ENCODE data around the gene RPL41. TPM values are rescaled to one million over a fixed set of nuclear protein-coding genes. Genes with fewer than 3 reads are reported as not detected.

RPL41 gene
- total RNA-seq, 2 experiments from 2014 or later = 5,444 to 5,630 TPM

DNA sequence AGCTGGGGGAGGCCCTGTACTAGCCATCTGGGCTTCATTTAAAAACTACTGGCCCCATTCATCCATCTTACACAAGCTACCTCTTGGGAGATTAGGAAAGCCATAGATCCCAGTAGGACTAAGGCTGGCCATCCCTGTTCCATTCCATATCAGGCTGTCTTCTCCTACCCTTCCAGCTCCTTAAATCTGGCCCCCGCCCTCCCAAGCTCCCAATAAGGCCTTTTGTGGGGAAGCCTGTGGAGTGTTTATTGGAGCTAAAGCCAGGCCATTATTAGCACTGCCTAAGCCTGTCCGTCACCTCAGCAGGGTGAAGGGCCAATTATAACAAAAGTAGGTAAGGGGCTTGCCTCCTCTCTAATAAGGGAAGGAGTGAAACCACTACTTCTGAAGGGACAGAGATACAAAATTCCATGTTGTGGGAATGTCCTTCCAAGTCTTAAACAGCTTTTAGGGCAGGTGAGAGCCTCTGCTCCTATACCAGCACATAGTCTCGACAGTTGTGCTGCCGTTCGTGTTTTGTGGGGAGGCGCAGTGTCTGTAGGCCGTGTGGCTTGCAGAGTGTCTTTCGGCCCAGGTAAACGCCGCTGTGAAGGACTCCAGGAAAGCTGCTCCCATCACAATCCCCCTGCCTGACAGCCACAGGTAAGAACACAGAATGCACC lies 45.4 kb downstream of the RPL41 start:
- DNase-seq = no peak
- H3K4me3 Mint-ChIP-seq = peak overlapping the region; percentile 95
- H3K27ac Mint-ChIP-seq = peak overlapping the region; percentile 95
- peaks cover 52% of the 10 kb centered on the region for H3K36me3 Mint-ChIP-seq
- no peaks in the 10 kb centered on the region for H3K9me3 Mint-ChIP-seq
- H3K27me3 Mint-ChIP-seq = no peaks in the 10 kb centered on the region
- peaks cover 37% of the 10 kb centered on the region for H3K4me1 Mint-ChIP-seq

DNA sequence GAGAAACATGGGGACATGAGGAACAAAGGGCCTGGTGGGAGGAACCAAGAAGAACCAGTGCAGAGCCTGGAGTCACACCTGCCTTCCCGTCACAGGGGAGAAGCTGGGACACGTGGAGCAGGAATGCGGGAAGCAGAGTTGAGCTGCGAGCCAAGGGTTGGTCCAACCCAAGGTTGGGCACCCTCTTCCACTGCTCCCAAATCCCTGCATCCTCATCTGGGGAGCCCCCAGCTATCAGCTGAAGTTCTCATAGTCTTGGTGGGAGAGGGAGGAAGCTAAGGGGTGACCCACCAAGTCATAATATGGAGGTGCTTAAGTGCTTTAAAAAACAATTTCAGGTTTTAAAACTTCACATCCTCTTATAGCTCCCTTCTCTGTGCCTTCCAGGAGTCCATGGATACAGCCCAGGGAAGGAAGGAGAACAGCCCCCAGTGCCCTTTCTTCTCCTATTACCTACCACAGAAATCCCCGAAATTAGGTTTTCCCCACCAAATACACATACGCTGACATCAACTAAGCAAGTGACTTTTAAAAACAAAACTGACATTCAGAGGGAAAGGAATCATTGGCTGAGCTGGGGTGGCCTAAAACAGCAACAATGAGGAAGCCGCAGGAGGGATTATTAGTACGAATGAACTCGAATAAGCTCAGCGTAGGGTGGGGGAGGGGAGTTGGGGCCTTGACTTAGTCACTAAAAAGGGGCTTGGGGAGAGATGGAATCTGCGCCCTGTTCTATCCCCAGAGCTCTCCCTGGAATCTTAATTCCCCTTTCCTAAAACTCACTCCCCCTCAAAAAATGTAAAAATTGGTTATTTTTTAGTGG lies 46.2 kb downstream of the RPL41 start:
- Mint-ChIP-seq H3K36me3 (peaks cover 48% of the 10 kb centered on the region), H3K27ac (peak overlapping the region; percentile 52), H3K27me3 (no peaks in the 10 kb centered on the region), H3K9me3 (no peaks in the 10 kb centered on the region), H3K4me3 (no peak overlapping the region), H3K4me1 (peaks cover 31% of the 10 kb centered on the region)
- DNase-seq = no peak

DNA sequence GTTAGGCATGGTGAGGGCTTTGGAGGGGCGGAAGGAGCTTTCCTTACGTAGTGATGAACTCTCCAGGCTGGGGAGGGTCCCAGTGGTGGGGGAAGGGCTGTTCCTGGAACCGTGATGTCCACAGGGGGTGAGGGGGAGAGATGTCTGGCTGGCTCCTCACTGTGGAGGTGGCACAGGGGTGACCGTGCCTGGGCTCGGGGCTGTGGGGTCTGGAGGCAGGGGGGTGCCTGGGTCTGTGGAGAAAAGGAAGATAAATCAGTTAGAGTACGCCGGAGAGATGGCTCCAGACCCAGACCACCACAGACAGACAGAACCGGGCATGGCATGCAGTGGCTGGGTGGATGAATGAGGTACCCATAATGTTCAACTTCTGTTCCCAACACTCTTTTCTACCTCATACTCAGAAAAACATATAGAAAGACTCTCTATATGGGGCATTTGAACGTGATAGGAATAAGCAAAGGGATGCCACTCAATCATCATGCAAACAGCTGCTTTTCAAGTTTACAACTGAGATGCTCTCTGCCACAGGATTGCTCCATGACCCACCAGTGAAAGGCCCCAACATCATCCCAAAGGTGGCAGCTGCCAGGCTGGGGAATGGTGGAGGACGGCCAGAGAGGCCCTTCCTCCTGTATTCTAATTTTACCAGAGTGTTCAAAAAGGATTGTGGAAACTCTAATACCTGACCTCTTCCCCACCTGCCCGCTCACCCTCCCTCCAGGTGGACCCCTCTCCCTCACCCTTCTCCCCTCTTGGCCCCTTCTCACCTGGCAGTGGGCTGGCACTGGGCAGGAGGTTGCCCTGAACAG lies 47.3 kb downstream of the RPL41 start:
- Mint-ChIP-seq H3K9me3 (no peaks in the 10 kb centered on the region), H3K4me1 (peaks cover 30% of the 10 kb centered on the region), H3K36me3 (peaks cover 41% of the 10 kb centered on the region), H3K4me3 (peak overlapping the region; percentile 22), H3K27ac (peak overlapping the region; percentile 82), H3K27me3 (no peaks in the 10 kb centered on the region)
- no peak for DNase-seq

GRCh38 chr12:56164345-56164729 lies 47.9 kb downstream of the RPL41 start:
- H3K27ac Mint-ChIP-seq = peak overlapping the region; percentile 38
- no peaks in the 10 kb centered on the region for H3K27me3 Mint-ChIP-seq
- peaks cover 26% of the 10 kb centered on the region for H3K4me1 Mint-ChIP-seq
- peaks cover 38% of the 10 kb centered on the region for H3K36me3 Mint-ChIP-seq
- no peaks in the 10 kb centered on the region for H3K9me3 Mint-ChIP-seq
- H3K4me3 Mint-ChIP-seq = no peak overlapping the region
- DNase-seq = no peak

DNA sequence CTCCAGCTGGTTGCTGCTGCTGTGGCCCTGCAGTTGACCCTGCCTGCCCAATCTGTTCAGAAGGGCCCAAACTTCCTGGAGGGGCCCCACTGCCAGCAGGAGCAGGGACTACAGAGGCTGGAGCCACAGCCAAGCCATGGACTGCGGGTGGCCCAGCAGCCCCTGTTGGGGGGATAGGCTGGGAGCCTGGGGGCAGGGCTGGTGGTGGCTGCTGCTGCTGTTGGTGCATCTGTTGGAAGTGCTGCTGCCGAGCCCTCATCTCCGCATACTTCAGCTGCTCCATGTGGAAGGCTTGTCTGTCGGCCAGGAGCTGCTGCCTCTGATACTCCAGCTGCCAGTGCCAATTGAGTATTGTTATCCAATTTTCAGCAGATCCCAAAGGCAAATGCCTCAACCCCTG lies 48.9 kb downstream of the RPL41 start:
- no peak for DNase-seq
- Mint-ChIP-seq H3K4me3 (no peak overlapping the region), H3K4me1 (peaks cover 17% of the 10 kb centered on the region), H3K27me3 (no peaks in the 10 kb centered on the region), H3K36me3 (peaks cover 34% of the 10 kb centered on the region), H3K9me3 (no peaks in the 10 kb centered on the region), H3K27ac (no peak overlapping the region)

Other genes starting within 250 kb of the RPL41 start
- 10 to 100 TPM; 33.3 to 34.9 TPM for gene PYM1, start 188.7 kb upstream of the RPL41 start, total RNA-seq
- 100 to 1,000 TPM; 236 TPM for gene DGKA, start 185.5 kb upstream of the RPL41 start, total RNA-seq
- under 1 TPM; 0.25 to 0.28 TPM for gene PMEL, start 150.6 kb upstream of the RPL41 start, total RNA-seq
- 100 to 1,000 TPM; 111 to 120 TPM for gene CDK2, start 149.8 kb upstream of the RPL41 start, total RNA-seq
- 10 to 100 TPM; 24.5 to 25.3 TPM for gene RAB5B, start 142.6 kb upstream of the RPL41 start, total RNA-seq
- 1 to 10 TPM; 4.6 to 4.9 TPM for gene SUOX, start 119.4 kb upstream of the RPL41 start, total RNA-seq
- gene IKZF4, start 95.6 kb upstream of the RPL41 start, total RNA-seq = 10 to 100 TPM; 22.5 to 22.9 TPM
- 10 to 100 TPM; 45.1 to 47.7 TPM for gene RPS26, start 74.7 kb upstream of the RPL41 start, total RNA-seq
- under 1 TPM; 0.82 to 0.97 TPM for gene ERBB3, start 36.5 kb upstream of the RPL41 start, total RNA-seq
- gene PA2G4, start 12.1 kb upstream of the RPL41 start, total RNA-seq = 100 to 1,000 TPM; 552 to 588 TPM
- gene ZC3H10, start 1.6 kb downstream of the RPL41 start, total RNA-seq = 1 to 10 TPM; 6.9 to 7.2 TPM
- gene ESYT1, start 11.6 kb downstream of the RPL41 start, total RNA-seq = 100 to 1,000 TPM; 153 to 155 TPM
- gene MYL6B, start 36.0 kb downstream of the RPL41 start, total RNA-seq = 10 to 100 TPM; 67.9 to 76.2 TPM
- 100 to 1,000 TPM; 751 to 777 TPM for gene MYL6, start 41.7 kb downstream of the RPL41 start, total RNA-seq
- gene SMARCC2, start 72.8 kb downstream of the RPL41 start, total RNA-seq = 10 to 100 TPM; 78.5 to 92.6 TPM
- gene RNF41, start 105.3 kb downstream of the RPL41 start, total RNA-seq = 10 to 100 TPM; 26.4 to 31.2 TPM
- gene NABP2, start 107.7 kb downstream of the RPL41 start, total RNA-seq = 10 to 100 TPM; 81.2 to 84.5 TPM
- gene SLC39A5, start 113.4 kb downstream of the RPL41 start, total RNA-seq = under 1 TPM; 0.44 to 0.49 TPM
- 10 to 100 TPM; 41.9 to 47.0 TPM for gene ANKRD52, start 141.8 kb downstream of the RPL41 start, total RNA-seq
- 10 to 100 TPM in 1 of 2 experiments, 1 to 10 TPM in 1; 9.5 to 10.6 TPM for gene COQ10A, start 150.3 kb downstream of the RPL41 start, total RNA-seq
- 100 to 1,000 TPM; 288 to 311 TPM for gene CS, start 183.7 kb downstream of the RPL41 start, total RNA-seq
- gene CNPY2, start 199.4 kb downstream of the RPL41 start, total RNA-seq = 100 to 1,000 TPM; 133 to 142 TPM
- gene PAN2, start 217.4 kb downstream of the RPL41 start, total RNA-seq = 10 to 100 TPM; 32.3 to 34.5 TPM
- 10 to 100 TPM; 20.9 to 22.9 TPM for gene IL23A, start 222.3 kb downstream of the RPL41 start, total RNA-seq
- 100 to 1,000 TPM; 101 to 102 TPM for gene STAT2, start 243.5 kb downstream of the RPL41 start, total RNA-seq
- gene APOF, start 246.2 kb downstream of the RPL41 start, total RNA-seq = not detected

Measured in activated naive CD8-positive, alpha-beta T cell treated with anti-CD3 and anti-CD28 coated beads for 36 hours (primary cell).